ENCODE results near the gene E2F7.
"Not testable (repeated sequence)": the region's sequence is repeated elsewhere in the genome, so short reads cannot be mapped to it uniquely, and the experiment has no call there.

E2F7 gene

DNA sequence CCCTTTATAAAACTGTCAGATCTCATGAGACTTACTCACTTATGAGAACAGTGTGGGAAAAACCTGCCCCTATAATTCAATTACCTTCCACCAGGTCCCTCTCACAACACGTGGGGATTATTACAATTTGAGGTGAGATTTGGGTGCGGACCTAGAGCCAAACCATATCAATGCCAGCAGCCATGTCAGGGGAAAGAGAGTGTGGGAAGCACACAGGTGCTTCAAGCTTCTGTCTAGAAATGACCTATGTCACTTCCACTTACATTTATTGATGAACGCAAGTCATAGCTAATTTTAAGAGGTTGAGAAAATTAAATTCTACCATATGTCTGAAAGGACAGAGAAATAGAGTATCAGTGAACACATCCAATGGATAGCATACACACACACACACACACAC lies 32.5 kb upstream of the E2F7 start:
- Histone ChIP-seq H3K9me3 (ENCODE audit: control insufficient read depth, insufficient read depth, low read depth, low read length) (no peaks in the 10 kb centered on the region), H3K27ac (ENCODE audit: extremely low read depth, low read depth, low read length) (no peak overlapping the region), H3K4me1 (ENCODE audit: control insufficient read depth, insufficient read depth, low read length) (no peaks in the 10 kb centered on the region), H3K4me3 (ENCODE audit: low read depth, low read length) (no peak overlapping the region), H3K36me3 (ENCODE audit: control insufficient read depth in 2 of 2, insufficient read depth in 1 of 2, low read length in 2 of 2) (no peaks in the 10 kb centered on the region)
- no peak for TF ChIP-seq ZNF558 (tag by site-specific recombination; IDR thresholded peaks at IDR 0.05)
- no peak for TF ChIP-seq ZNF654 (tag by site-specific recombination; IDR thresholded peaks at IDR 0.05; ENCODE audit: low read depth)
- TF ChIP-seq ZNF747 (tag by site-specific recombination; IDR thresholded peaks at IDR 0.05), result no peak
- TF ChIP-seq, protein P1, sequence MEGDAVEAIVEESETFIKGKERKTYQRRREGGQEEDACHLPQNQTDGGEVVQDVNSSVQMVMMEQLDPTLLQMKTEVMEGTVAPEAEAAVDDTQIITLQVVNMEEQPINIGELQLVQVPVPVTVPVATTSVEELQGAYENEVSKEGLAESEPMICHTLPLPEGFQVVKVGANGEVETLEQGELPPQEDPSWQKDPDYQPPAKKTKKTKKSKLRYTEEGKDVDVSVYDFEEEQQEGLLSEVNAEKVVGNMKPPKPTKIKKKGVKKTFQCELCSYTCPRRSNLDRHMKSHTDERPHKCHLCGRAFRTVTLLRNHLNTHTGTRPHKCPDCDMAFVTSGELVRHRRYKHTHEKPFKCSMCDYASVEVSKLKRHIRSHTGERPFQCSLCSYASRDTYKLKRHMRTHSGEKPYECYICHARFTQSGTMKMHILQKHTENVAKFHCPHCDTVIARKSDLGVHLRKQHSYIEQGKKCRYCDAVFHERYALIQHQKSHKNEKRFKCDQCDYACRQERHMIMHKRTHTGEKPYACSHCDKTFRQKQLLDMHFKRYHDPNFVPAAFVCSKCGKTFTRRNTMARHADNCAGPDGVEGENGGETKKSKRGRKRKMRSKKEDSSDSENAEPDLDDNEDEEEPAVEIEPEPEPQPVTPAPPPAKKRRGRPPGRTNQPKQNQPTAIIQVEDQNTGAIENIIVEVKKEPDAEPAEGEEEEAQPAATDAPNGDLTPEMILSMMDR (tag by site-specific recombination; IDR thresholded peaks at IDR 0.05), result no peak
- TF ChIP-seq ZNF76 (tag by site-specific recombination; IDR thresholded peaks at IDR 0.05; ENCODE audit: borderline replicate concordance, low read depth), result no peak
- TF ChIP-seq ZNF610 (tag by site-specific recombination; IDR thresholded peaks at IDR 0.05; ENCODE audit: borderline replicate concordance), result no peak
- TF ChIP-seq ZNF274 (IDR thresholded peaks at IDR 0.05; ENCODE audit: low read length), result no peak
- TF ChIP-seq ZNF274 (tag by site-specific recombination; IDR thresholded peaks at IDR 0.05; ENCODE audit: borderline replicate concordance), result no peak
- TF ChIP-seq ZNF660 (tag by site-specific recombination; IDR thresholded peaks at IDR 0.05), result no peak
- no peak for TF ChIP-seq ZNF843 (tag by site-specific recombination; IDR thresholded peaks at IDR 0.05)
- ChIA-PET CTCF (no interaction called here), POLR2A (no interaction called here)

DNA sequence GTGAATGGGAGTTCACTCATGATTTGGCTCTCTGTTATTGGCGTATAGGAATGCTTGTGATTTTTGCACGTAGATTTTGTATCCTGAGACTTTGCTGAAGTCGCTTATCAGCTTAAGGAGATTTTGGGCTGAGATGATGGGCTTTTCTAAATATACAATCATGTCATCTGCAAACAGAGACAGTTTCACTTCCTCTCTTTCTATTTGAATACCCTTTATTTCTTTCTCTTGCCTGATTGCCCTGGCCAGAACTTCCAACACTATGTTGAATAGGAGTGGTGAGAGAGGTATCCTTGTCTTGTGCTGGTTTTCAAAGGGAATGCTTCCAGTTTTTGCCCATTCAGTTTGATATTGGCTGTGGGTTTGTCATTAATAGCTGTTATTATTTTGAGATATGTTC lies 26.9 kb upstream of the E2F7 start:
- H3K27ac ChIP-seq (ENCODE audit: extremely low read depth, low read depth, low read length); H3K4me3 ChIP-seq (ENCODE audit: low read depth, low read length); H3K36me3 ChIP-seq (ENCODE audit: control insufficient read depth in 2 of 2, insufficient read depth in 1 of 2, low read length in 2 of 2); H3K4me1 ChIP-seq (ENCODE audit: control insufficient read depth, insufficient read depth, low read length); H3K9me3 ChIP-seq (ENCODE audit: control insufficient read depth, insufficient read depth, low read depth, low read length); POLR2A ChIA-PET: not testable (repeated sequence)
- CTCF ChIA-PET, result interaction anchor here (0.7 to 0.9 kb wide), 2 partner anchors 10 to 509 kb away, joined by 3 read pairs; no protein-coding TSS in a partner anchor

DNA sequence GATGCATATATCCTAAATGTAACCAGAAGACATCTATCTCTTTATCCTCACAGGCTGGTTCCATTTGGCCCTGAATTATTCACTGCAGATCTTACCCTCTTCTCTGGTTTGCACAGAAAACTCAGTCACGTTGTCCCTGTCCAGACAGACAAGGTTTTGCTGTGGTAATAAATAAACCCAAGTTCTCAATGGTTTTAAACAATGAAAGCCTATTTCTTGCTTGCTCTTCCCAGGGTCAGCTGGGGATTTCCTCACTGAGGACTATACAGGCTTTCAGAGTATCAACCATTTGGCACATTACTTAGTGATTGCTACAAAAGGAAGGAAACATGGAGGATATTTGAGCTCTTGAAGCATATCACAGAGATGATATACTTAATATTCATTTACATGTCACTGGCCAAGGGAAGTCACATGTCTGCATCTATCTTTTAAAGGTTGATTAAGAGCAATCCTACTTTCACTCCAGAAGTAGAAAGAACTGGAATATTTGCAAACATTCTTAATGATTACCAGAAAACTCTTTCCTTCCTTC lies 24.4 kb upstream of the E2F7 start:
- Histone ChIP-seq H3K36me3 (ENCODE audit: control insufficient read depth in 2 of 2, insufficient read depth in 1 of 2, low read length in 2 of 2) (no peaks in the 10 kb centered on the region), H3K27ac (ENCODE audit: extremely low read depth, low read depth, low read length) (no peak overlapping the region), H3K4me1 (ENCODE audit: control insufficient read depth, insufficient read depth, low read length) (no peaks in the 10 kb centered on the region), H3K9me3 (ENCODE audit: control insufficient read depth, insufficient read depth, low read depth, low read length) (no peaks in the 10 kb centered on the region), H3K4me3 (ENCODE audit: low read depth, low read length) (no peak overlapping the region)
- TF ChIP-seq, protein P2, sequence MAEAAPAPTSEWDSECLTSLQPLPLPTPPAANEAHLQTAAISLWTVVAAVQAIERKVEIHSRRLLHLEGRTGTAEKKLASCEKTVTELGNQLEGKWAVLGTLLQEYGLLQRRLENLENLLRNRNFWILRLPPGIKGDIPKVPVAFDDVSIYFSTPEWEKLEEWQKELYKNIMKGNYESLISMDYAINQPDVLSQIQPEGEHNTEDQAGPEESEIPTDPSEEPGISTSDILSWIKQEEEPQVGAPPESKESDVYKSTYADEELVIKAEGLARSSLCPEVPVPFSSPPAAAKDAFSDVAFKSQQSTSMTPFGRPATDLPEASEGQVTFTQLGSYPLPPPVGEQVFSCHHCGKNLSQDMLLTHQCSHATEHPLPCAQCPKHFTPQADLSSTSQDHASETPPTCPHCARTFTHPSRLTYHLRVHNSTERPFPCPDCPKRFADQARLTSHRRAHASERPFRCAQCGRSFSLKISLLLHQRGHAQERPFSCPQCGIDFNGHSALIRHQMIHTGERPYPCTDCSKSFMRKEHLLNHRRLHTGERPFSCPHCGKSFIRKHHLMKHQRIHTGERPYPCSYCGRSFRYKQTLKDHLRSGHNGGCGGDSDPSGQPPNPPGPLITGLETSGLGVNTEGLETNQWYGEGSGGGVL (tag by site-specific recombination; IDR thresholded peaks at IDR 0.05), result no peak
- TF ChIP-seq, protein P3, sequence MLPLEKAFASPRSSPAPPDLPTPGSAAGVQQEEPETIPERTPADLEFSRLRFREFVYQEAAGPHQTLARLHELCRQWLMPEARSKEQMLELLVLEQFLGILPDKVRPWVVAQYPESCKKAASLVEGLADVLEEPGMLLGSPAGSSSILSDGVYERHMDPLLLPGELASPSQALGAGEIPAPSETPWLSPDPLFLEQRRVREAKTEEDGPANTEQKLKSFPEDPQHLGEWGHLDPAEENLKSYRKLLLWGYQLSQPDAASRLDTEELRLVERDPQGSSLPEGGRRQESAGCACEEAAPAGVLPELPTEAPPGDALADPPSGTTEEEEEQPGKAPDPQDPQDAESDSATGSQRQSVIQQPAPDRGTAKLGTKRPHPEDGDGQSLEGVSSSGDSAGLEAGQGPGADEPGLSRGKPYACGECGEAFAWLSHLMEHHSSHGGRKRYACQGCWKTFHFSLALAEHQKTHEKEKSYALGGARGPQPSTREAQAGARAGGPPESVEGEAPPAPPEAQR (tag by site-specific recombination; IDR thresholded peaks at IDR 0.05), result no peak
- TF ChIP-seq, protein P4, sequence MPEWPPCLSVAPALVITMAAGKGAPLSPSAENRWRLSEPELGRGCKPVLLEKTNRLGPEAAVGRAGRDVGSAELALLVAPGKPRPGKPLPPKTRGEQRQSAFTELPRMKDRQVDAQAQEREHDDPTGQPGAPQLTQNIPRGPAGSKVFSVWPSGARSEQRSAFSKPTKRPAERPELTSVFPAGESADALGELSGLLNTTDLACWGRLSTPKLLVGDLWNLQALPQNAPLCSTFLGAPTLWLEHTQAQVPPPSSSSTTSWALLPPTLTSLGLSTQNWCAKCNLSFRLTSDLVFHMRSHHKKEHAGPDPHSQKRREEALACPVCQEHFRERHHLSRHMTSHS (tag by site-specific recombination; IDR thresholded peaks at IDR 0.05), result no peak
- TF ChIP-seq KLF7 (tag by site-specific recombination; IDR thresholded peaks at IDR 0.05; ENCODE audit: borderline replicate concordance) (no peak), SP2 (tag by site-specific recombination; IDR thresholded peaks at IDR 0.05) (no peak), PRDM1 (tag by site-specific recombination; IDR thresholded peaks at IDR 0.05) (no peak), ZNF211 (tag by site-specific recombination; IDR thresholded peaks at IDR 0.05; ENCODE audit: low read depth) (no peak), GLI2 (tag by site-specific recombination; IDR thresholded peaks at IDR 0.05; ENCODE audit: borderline replicate concordance, low read depth) (no peak), ZNF266 (tag by site-specific recombination; IDR thresholded peaks at IDR 0.05; ENCODE audit: low read depth) (no peak), ZNF366 (tag by site-specific recombination; conservative IDR thresholded peaks at IDR 0.05) (no peak), ZNF701 (tag by site-specific recombination; IDR thresholded peaks at IDR 0.05) (no peak)
- TF ChIP-seq, protein P5, sequence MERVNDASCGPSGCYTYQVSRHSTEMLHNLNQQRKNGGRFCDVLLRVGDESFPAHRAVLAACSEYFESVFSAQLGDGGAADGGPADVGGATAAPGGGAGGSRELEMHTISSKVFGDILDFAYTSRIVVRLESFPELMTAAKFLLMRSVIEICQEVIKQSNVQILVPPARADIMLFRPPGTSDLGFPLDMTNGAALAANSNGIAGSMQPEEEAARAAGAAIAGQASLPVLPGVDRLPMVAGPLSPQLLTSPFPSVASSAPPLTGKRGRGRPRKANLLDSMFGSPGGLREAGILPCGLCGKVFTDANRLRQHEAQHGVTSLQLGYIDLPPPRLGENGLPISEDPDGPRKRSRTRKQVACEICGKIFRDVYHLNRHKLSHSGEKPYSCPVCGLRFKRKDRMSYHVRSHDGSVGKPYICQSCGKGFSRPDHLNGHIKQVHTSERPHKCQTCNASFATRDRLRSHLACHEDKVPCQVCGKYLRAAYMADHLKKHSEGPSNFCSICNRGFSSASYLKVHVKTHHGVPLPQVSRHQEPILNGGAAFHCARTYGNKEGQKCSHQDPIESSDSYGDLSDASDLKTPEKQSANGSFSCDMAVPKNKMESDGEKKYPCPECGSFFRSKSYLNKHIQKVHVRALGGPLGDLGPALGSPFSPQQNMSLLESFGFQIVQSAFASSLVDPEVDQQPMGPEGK (tag by site-specific recombination; IDR thresholded peaks at IDR 0.05), result no peak
- ChIA-PET POLR2A (no interaction called here), CTCF (no interaction called here)
